Activated T-cell treated with anti-CD3 and anti-CD28 coated beads for 4 hours (primary cell): ENCODE data around the gene FFAR2.
"Not testable (repeated sequence)": the region's sequence is repeated elsewhere in the genome, so short reads cannot be mapped to it uniquely, and the experiment has no call there.

Experiments
- DNase-seq: peaks from one replicate; pipeline ENCODE4 v3.0.0-alpha.2; 2020

The FFAR2 gene

GRCh38 chr19:35447606-35448469 lies at the start of gene FFAR2:
Gene FFAR2 (plus strand): TSS chr19:35448257. CDS start chr19:35449715, 1,458 bp downstream.
- no peak for DNase-seq

GRCh38 chr19:35398570-35398969 lies 49.5 kb upstream of the FFAR2 start:
- DNase-seq: no peak

- DNase-seq: no peak
Observed at GRCh38 chr19:35399231-35399630, 48.8 kb upstream of the FFAR2 start.

GRCh38 chr19:35399948-35400772 lies 47.9 kb upstream of the FFAR2 start:
- DNase-seq: no peak

GRCh38 chr19:35400773-35401100 lies 47.3 kb upstream of the FFAR2 start:
- no peak for DNase-seq

GRCh38 chr19:35401416-35401815 lies 46.6 kb upstream of the FFAR2 start:
- DNase-seq: not testable (repeated sequence)

- no peak for DNase-seq
Observed at GRCh38 chr19:35403116-35403760, 44.8 kb upstream of the FFAR2 start.

GRCh38 chr19:35404879-35405622 lies 43.0 kb upstream of the FFAR2 start:
- no peak for DNase-seq

- DNase-seq: no peak
Observed at GRCh38 chr19:35407619-35408018, 40.4 kb upstream of the FFAR2 start.

- DNase-seq: no peak
Observed at GRCh38 chr19:35408284-35409171, 39.5 kb upstream of the FFAR2 start.

GRCh38 chr19:35409191-35409590 lies 38.9 kb upstream of the FFAR2 start:
- no peak for DNase-seq

GRCh38 chr19:35410487-35410886 lies 37.6 kb upstream of the FFAR2 start:
- DNase-seq: no peak

- no peak for DNase-seq
Observed at GRCh38 chr19:35414442-35414841, 33.6 kb upstream of the FFAR2 start.

- DNase-seq: no peak
Observed at GRCh38 chr19:35416331-35416730, 31.7 kb upstream of the FFAR2 start.

- no peak for DNase-seq
Observed at GRCh38 chr19:35417278-35417677, 30.8 kb upstream of the FFAR2 start.

GRCh38 chr19:35417713-35418534 lies 30.1 kb upstream of the FFAR2 start:
- DNase-seq: no peak

- DNase-seq: no peak
Observed at GRCh38 chr19:35419046-35419445, 29.0 kb upstream of the FFAR2 start.

- no peak for DNase-seq
Observed at GRCh38 chr19:35419805-35420204, 28.3 kb upstream of the FFAR2 start.

GRCh38 chr19:35421362-35421761 lies 26.7 kb upstream of the FFAR2 start:
- DNase-seq: no peak

- not testable (repeated sequence) for DNase-seq
Observed at GRCh38 chr19:35423406-35423805, 24.7 kb upstream of the FFAR2 start.

- no peak for DNase-seq
Observed at GRCh38 chr19:35425682-35426081, 22.4 kb upstream of the FFAR2 start.
